ENCODE data around the gene GPR83. TPM values are rescaled to one million over a fixed set of nuclear protein-coding genes. Genes with fewer than 3 reads are reported as not detected.

The GPR83 gene
- total RNA-seq, 1 donor from 2014 or later = not detected

GRCh38 chr11:94433049-94433448 is 31.8 kb upstream of the GPR83 start:
- Mint-ChIP-seq H3K36me3 (peaks cover 30% of the 10 kb centered on the region), H3K4me3 (no peak overlapping the region), H3K27ac (no peak overlapping the region), H3K27me3 (ENCODE audit: insufficient read depth, low read depth) (peaks cover 2% of the 10 kb centered on the region), H3K4me1 (no peaks in the 10 kb centered on the region), H3K9me3 (peaks cover 2% of the 10 kb centered on the region)
- H3K4me1 ChIP-seq = peaks cover 11% of the 10 kb centered on the region
- no peaks in the 10 kb centered on the region for H3K9me3 ChIP-seq (ENCODE audit: low read depth)
- no peak for DNase-seq (ENCODE audit: low spot score)
- no peaks in the 10 kb centered on the region for H3K79me2 ChIP-seq (ENCODE audit: low read depth)
- no peak overlapping the region for H2AFZ ChIP-seq (replicated peaks)
- H3K4me2 ChIP-seq = no peak overlapping the region
- no peaks in the 10 kb centered on the region for H3K27me3 ChIP-seq
- H3K9ac ChIP-seq = no peak overlapping the region
- TF ChIP-seq EZH2phosphoT487 (IDR thresholded peaks at IDR 0.05) = no peak
- no peak overlapping the region for H3K27ac ChIP-seq
- no peaks in the 10 kb centered on the region for H3K36me3 ChIP-seq
- no peaks in the 10 kb centered on the region for H3F3A ChIP-seq (ENCODE audit: low read depth)
- no peak overlapping the region for H3K4me3 ChIP-seq
- H4K20me1 ChIP-seq (ENCODE audit: low read depth) = no peaks in the 10 kb centered on the region

DNA sequence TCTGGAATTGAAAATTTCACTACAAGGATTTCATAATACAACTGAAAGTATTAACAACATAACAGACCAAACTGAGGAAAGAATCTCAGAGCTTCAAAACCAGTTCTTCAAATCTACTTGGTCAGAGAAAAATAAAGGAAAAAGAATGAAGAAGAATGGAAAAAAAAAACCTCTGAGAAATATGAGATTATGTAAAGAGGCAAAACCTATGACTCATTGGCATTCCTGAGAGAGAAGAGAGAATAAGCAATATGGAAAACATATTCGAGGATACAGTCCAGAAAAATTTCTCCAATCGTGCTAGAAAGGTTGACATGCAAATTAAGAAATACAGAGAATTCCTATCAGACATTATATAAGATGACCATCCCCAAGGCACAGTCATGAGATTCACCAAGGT is 23.4 kb upstream of the GPR83 start:
- Histone ChIP-seq H3K9ac (no peak overlapping the region), H3K4me3 (no peak overlapping the region)

DNA sequence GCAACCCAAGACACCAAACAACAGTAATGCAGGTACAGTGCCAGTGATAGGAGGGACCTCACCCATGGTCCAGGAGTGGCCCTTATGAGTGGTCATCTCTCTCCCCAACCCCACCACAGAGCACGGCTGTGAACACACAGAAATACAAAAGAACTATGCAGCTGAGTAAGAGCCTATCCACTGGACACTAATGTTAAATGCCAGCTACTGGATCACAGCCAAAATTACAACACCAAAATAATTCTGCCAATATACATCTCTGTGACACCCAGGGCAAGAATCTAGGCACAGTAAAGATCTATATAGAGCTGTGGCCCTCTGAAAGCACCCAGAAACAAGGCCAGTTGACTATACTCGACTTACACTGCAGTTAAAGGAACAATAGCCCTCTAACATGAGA is 22.8 kb upstream of the GPR83 start:
- no peak overlapping the region for H3K27ac ChIP-seq
- no peaks in the 10 kb centered on the region for H3F3A ChIP-seq (ENCODE audit: low read depth)
- Mint-ChIP-seq H3K4me1 (peaks cover 4% of the 10 kb centered on the region), H3K27ac (no peak overlapping the region), H3K4me3 (no peak overlapping the region), H3K9me3 (peaks cover 14% of the 10 kb centered on the region), H3K36me3 (peaks cover 47% of the 10 kb centered on the region), H3K27me3 (ENCODE audit: insufficient read depth, low read depth) (no peaks in the 10 kb centered on the region)
- no peak for TF ChIP-seq EZH2phosphoT487 (IDR thresholded peaks at IDR 0.05)
- no peak for TF ChIP-seq EZH2 (IDR thresholded peaks at IDR 0.05)
- TF ChIP-seq, protein P1, sequence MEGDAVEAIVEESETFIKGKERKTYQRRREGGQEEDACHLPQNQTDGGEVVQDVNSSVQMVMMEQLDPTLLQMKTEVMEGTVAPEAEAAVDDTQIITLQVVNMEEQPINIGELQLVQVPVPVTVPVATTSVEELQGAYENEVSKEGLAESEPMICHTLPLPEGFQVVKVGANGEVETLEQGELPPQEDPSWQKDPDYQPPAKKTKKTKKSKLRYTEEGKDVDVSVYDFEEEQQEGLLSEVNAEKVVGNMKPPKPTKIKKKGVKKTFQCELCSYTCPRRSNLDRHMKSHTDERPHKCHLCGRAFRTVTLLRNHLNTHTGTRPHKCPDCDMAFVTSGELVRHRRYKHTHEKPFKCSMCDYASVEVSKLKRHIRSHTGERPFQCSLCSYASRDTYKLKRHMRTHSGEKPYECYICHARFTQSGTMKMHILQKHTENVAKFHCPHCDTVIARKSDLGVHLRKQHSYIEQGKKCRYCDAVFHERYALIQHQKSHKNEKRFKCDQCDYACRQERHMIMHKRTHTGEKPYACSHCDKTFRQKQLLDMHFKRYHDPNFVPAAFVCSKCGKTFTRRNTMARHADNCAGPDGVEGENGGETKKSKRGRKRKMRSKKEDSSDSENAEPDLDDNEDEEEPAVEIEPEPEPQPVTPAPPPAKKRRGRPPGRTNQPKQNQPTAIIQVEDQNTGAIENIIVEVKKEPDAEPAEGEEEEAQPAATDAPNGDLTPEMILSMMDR (IDR thresholded peaks at IDR 0.05) = no peak
- no peaks in the 10 kb centered on the region for H3K36me3 ChIP-seq
- no peaks in the 10 kb centered on the region for H4K20me1 ChIP-seq (ENCODE audit: low read depth)
- H3K4me1 ChIP-seq = peaks cover 7% of the 10 kb centered on the region
- no peak for DNase-seq (ENCODE audit: low spot score)
- no peak overlapping the region for H2AFZ ChIP-seq (replicated peaks)
- no peak overlapping the region for H3K4me3 ChIP-seq
- H3K9ac ChIP-seq = no peak overlapping the region
- no peaks in the 10 kb centered on the region for H3K27me3 ChIP-seq
- H3K4me2 ChIP-seq = no peak overlapping the region
- no peaks in the 10 kb centered on the region for H3K79me2 ChIP-seq (ENCODE audit: low read depth)
- no peaks in the 10 kb centered on the region for H3K9me3 ChIP-seq (ENCODE audit: low read depth)

More for the DNA sequence above, 23.4 kb upstream of the GPR83 start:
- Mint-ChIP-seq H3K27me3 (ENCODE audit: insufficient read depth, low read depth) (no peaks in the 10 kb centered on the region), H3K27ac (no peak overlapping the region), H3K4me3 (no peak overlapping the region), H3K4me1 (peaks cover 4% of the 10 kb centered on the region), H3K9me3 (peaks cover 14% of the 10 kb centered on the region), H3K36me3 (peaks cover 51% of the 10 kb centered on the region)
- Histone ChIP-seq H3K4me2 (no peak overlapping the region), H3K9me3 (ENCODE audit: low read depth) (no peaks in the 10 kb centered on the region), H3K4me1 (peaks cover 7% of the 10 kb centered on the region), H3K79me2 (ENCODE audit: low read depth) (no peaks in the 10 kb centered on the region), H3K27ac (no peak overlapping the region), H4K20me1 (ENCODE audit: low read depth) (no peaks in the 10 kb centered on the region), H3F3A (ENCODE audit: low read depth) (no peaks in the 10 kb centered on the region), H3K36me3 (no peaks in the 10 kb centered on the region), H3K27me3 (no peaks in the 10 kb centered on the region), H2AFZ (replicated peaks) (no peak overlapping the region)
- no peak for DNase-seq (ENCODE audit: low spot score)
- TF ChIP-seq EZH2 (IDR thresholded peaks at IDR 0.05) (no peak), EZH2phosphoT487 (IDR thresholded peaks at IDR 0.05) (no peak)
- TF ChIP-seq, protein P1 (IDR thresholded peaks at IDR 0.05) = no peak

DNA sequence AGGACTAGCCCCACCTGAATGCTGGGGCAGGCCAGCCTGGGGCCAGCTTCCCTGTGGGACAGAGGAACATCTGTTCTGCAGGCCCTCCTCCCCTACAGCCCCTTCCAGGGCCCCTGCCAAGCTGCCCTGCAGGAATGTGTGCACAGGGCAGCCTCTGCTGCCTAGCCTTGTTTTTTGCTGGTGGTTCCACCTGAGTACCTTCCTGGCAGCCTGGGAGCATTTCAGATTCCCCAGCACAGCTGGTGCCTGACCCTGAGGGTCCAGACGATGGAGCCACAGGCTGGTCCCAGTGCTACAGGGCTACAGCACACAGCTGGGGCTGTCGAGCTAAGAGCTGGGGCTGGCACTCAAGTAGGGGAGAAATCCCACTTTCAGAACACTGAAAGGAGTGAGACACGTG is 22.3 kb upstream of the GPR83 start:
- H3K36me3 ChIP-seq = no peaks in the 10 kb centered on the region
- peaks cover 7% of the 10 kb centered on the region for H3K4me1 ChIP-seq
- no peaks in the 10 kb centered on the region for H3F3A ChIP-seq (ENCODE audit: low read depth)
- no peak overlapping the region for H2AFZ ChIP-seq (replicated peaks)
- Mint-ChIP-seq H3K36me3 (peaks cover 43% of the 10 kb centered on the region), H3K27me3 (ENCODE audit: insufficient read depth, low read depth) (no peaks in the 10 kb centered on the region), H3K9me3 (peaks cover 14% of the 10 kb centered on the region), H3K4me3 (no peak overlapping the region), H3K4me1 (peaks cover 4% of the 10 kb centered on the region), H3K27ac (no peak overlapping the region)
- no peaks in the 10 kb centered on the region for H3K9me3 ChIP-seq (ENCODE audit: low read depth)
- no peaks in the 10 kb centered on the region for H3K27me3 ChIP-seq
- no peak overlapping the region for H3K4me3 ChIP-seq
- H4K20me1 ChIP-seq (ENCODE audit: low read depth) = no peaks in the 10 kb centered on the region
- H3K4me2 ChIP-seq = no peak overlapping the region
- no peak for DNase-seq (ENCODE audit: low spot score)
- H3K9ac ChIP-seq = no peak overlapping the region
- H3K79me2 ChIP-seq (ENCODE audit: low read depth) = no peaks in the 10 kb centered on the region
- TF ChIP-seq EZH2 (IDR thresholded peaks at IDR 0.05) (no peak), EZH2phosphoT487 (IDR thresholded peaks at IDR 0.05) (no peak)
- TF ChIP-seq, protein P1 (IDR thresholded peaks at IDR 0.05) = no peak
- no peak overlapping the region for H3K27ac ChIP-seq

All from neural progenitor cell (in vitro differentiated cells).